ENCODE results near the gene IMPDH2. TPM values are rescaled to one million over a fixed set of nuclear protein-coding genes. Genes with fewer than 3 reads are reported as not detected.
A peak's percentile ranks its signal among the peaks of the same experiment; 100 is the strongest.

The IMPDH2 gene
- polyA plus RNA-seq, 3 donors = 219 to 234 (median 233) TPM

- DNase-seq = no peak
Observed at GRCh38 chr3:49025005-49025792, 4.0 kb downstream of the IMPDH2 start.

- no peak for DNase-seq
Observed at GRCh38 chr3:49024449-49024848, 4.7 kb downstream of the IMPDH2 start.

- no peak for DNase-seq
Observed at GRCh38 chr3:49023775-49024174, 5.4 kb downstream of the IMPDH2 start.

- DNase-seq = no peak
Observed at GRCh38 chr3:49022688-49023171, 6.5 kb downstream of the IMPDH2 start.

GRCh38 chr3:49021813-49022687, 7.1 kb downstream of the IMPDH2 start, which contains the start of gene NDUFAF3:
NDUFAF3 (plus strand) TSS chr3:49022121; CDS start chr3:49022145, 24 bp downstream.
- DNase-seq = peak; percentile 92

- DNase-seq = peak; percentile 98
Observed at GRCh38 chr3:49021213-49021812, 7.9 kb downstream of the IMPDH2 start.

GRCh38 chr3:49020330-49021212, 8.6 kb downstream of the IMPDH2 start:
- DNase-seq = peak; percentile 21

- DNase-seq = no peak
Observed at GRCh38 chr3:49019941-49020329, 9.3 kb downstream of the IMPDH2 start.

- no peak for DNase-seq
Observed at GRCh38 chr3:49018707-49019006, 10.5 kb downstream of the IMPDH2 start.

- DNase-seq = peak; percentile 75
Observed at GRCh38 chr3:49017971-49018706, 11.1 kb downstream of the IMPDH2 start, which contains the start of gene DALRD3. DALRD3 (minus strand) TSS chr3:49018580; CDS start chr3:49018564, 16 bp downstream.

GRCh38 chr3:49017229-49017970, 11.8 kb downstream of the IMPDH2 start:
- DNase-seq = no peak

- DNase-seq = no peak
Observed at GRCh38 chr3:49016414-49017228, 12.6 kb downstream of the IMPDH2 start.

- no peak for DNase-seq
Observed at GRCh38 chr3:49015765-49016164, 13.4 kb downstream of the IMPDH2 start.

- no peak for DNase-seq
Observed at GRCh38 chr3:49015072-49015471, 14.1 kb downstream of the IMPDH2 start.

GRCh38 chr3:49013738-49014660, 15.2 kb downstream of the IMPDH2 start:
- no peak for DNase-seq

GRCh38 chr3:49013113-49013737, 16.0 kb downstream of the IMPDH2 start:
- DNase-seq = no peak

GRCh38 chr3:49012441-49013017, 16.7 kb downstream of the IMPDH2 start:
- no peak for DNase-seq
